WI38 (cell line): ENCODE results near the gene TCL1B.

Experiments
- H3K4me3 ChIP-seq: 2 replicates; pipeline ENCODE4 v1.5.1; 2011; ENCODE audit warnings: low read depth, mild to moderate bottlenecking, control low read depth, low read length
- TF ChIP-seq, protein P1 (sequence below): IDR thresholded peaks from 2 replicates; pipeline ENCODE4 v1.5.1; 2012; ENCODE audit warnings: low read depth, mild to moderate bottlenecking, control low read depth, low read length

TCL1B gene

DNA sequence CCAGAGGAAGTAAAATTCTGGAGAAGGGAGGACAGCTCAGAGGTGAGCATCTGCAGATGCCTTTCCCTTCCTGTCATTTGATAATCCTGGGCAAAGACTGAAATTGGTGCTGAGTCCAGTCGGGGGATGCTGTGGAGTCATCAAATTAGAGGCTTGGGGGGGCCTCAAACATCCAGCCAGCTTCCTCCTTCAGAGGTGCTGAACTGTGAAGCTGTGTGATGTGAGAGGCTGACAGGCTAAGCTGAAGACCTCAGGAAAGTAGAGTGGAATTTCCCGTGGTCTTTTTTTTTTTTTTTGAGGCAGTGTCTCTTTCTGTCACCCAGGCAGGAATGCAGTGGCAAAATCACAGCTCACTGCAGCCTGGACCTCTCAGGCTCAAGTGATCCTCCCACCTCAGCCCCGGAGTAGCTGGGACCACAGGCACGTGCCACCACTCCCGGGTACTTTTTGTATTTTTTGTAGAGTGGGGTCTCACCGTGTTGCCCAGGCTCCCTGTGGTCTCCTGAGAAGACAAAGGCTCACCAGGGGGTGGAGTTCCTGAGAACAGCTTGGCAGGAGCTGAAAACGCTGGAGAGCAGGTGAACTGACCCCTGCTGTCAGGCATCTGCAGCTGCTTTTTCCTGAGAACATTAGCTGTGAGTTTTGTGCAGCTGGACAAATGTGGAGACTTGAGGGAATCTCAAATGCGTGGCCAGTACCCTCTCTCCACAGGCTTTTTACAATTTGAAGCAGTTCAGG, 6.1 kb upstream of the TCL1B start:
- no peak overlapping the region for H3K4me3 ChIP-seq
- TF ChIP-seq, protein P1, sequence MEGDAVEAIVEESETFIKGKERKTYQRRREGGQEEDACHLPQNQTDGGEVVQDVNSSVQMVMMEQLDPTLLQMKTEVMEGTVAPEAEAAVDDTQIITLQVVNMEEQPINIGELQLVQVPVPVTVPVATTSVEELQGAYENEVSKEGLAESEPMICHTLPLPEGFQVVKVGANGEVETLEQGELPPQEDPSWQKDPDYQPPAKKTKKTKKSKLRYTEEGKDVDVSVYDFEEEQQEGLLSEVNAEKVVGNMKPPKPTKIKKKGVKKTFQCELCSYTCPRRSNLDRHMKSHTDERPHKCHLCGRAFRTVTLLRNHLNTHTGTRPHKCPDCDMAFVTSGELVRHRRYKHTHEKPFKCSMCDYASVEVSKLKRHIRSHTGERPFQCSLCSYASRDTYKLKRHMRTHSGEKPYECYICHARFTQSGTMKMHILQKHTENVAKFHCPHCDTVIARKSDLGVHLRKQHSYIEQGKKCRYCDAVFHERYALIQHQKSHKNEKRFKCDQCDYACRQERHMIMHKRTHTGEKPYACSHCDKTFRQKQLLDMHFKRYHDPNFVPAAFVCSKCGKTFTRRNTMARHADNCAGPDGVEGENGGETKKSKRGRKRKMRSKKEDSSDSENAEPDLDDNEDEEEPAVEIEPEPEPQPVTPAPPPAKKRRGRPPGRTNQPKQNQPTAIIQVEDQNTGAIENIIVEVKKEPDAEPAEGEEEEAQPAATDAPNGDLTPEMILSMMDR = no peak

DNA sequence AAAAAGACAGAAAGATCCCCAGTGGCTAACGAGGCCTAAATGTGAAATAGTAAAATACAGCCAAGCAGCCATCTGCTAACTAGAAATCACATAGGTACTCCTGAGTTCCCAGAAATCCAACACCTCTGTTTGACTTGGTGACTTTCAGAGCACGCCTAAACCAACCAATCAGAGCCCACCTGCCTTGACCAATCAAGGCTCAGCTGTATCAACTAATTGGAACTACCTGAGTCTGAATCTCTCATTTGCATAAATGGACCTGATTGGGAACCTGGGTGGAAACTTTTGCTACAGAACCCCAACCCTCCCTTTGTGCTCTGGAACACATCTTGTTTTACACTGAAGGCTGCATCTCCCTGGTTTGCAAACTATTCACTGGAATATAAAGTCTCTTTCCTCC, 5.1 kb upstream of the TCL1B start:
- TF ChIP-seq, protein P1 = no peak
- H3K4me3 ChIP-seq = no peak overlapping the region

DNA sequence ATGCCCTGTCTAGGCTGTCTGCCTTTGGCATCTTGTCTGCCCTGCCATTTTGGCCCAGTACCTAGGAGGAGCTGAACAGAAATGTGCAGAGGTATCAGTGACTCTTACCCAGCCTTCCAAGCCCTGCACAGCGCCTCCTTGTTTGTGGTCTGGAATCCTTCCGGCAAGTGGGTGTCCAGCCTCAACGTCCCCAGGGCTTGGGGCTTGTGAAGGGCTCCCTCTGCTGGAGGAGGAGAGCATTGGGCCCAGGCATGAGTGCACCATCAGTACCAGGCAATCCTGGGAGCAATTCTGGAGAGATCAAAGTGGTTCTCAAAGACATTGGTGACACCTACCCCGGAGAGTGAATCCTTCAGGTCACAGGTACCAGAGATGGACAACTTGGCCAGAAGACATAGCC, 2.4 kb upstream of the TCL1B start:
- no peak overlapping the region for H3K4me3 ChIP-seq
- TF ChIP-seq, protein P1 = peak; percentile 21; the same call in 1 of the 2 replicates

DNA sequence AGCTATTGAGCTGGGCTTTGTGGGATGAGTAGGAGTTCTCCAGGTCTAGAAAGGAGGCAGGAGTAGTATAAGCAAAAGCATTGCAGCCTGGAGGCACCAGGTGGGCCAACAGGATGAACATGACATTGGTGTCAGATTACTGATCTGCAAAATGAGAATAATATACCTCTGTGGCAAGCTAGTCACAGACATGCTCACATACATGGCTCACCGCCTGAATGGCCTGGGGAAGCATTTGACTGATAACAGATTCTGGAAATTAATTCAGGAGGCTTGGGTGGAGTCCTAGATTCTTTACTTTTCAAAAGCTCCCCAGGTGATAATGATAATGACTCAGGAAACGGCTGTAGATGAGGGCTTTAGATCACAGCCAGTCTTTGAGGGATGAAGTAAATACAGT, 709 bp downstream of the TCL1B start:
- TF ChIP-seq, protein P1 = no peak
- no peak overlapping the region for H3K4me3 ChIP-seq

DNA sequence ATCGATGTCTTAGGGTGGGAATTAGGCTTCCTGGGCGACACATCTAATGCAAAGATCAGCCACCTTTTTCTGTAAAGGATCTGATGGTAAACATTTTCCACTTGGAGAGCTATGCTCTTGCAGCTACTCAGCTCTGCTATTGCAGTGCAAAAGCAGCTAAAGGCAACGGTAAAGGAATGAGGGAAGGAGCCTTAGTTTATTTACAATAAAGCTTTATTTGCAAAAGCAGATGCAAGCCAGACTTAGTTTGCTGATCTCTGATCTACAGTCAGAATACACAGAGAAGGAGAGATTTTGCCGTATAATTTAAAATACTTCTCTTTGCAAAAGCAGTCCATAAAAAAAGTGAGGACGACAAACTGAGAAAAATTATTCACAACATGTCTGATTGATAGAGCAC, 3.2 kb downstream of the TCL1B start:
- no peak overlapping the region for H3K4me3 ChIP-seq
- TF ChIP-seq, protein P1 = no peak

DNA sequence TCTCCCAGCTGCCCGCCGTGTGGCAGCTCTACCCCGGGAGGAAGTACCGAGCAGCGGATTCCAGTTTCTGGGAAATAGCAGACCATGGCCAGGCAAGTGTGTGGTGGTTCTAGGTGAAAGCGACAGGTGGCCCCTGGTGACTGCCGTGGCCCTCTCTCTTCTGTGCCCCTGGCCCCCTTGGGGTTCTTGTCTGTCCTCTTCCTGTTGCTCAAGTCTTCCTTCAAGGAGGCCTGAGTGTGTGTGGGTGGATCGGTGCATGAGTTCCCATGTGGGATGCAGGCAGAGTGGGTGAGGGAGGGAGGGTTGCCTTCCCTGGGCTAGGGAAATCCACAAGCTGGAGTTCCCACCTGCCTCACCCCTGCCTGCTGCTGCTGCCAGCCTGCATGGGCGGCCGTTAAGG, 4.6 kb downstream of the TCL1B start:
- TF ChIP-seq, protein P1 = no peak
- no peak overlapping the region for H3K4me3 ChIP-seq

DNA sequence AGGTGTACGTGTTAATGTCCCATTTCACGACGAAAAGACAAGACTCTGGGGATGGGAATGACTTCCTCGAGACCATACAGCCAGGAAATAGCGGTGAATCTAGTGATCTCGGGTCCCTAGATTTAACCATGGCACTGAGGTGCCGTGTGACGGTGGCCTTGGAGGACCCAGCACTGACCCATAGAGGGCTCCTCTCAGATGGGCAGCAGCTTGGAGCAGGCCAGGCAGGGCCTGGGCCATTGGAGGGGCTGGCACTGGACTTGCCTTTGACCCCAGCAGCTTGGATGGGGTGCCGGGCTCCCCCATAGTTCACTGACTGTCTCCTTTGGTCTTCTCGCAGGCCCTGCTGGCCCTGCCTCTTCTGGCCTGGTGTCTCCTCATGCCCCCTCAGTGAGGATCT, 5.4 kb downstream of the TCL1B start:
- TF ChIP-seq, protein P1 = no peak
- H3K4me3 ChIP-seq = no peak overlapping the region
